ENCODE measurements around the gene AHRR. TPM values are rescaled to one million over a fixed set of nuclear protein-coding genes. Genes with fewer than 3 reads are reported as not detected.

Gene AHRR
- total and polyA plus RNA-seq, 9 of the 15 experiments (the other 6 are each of a cell fraction or from before 2014, with no cell fraction given): 0.06 to 1.6 (median 0.75) TPM; not detected in 1

- ChIA-PET POLR2A (interaction anchor here (0.6 to 0.7 kb wide), 2 partner anchors 16 to 151 kb away, joined by 3 read pairs; no protein-coding TSS in a partner anchor), CTCF (ENCODE audit: low intra/inter-chr PET ratio) (interaction anchor here (0.6 kb wide), 1 partner anchor 792 kb away, joined by 6 read pairs; no protein-coding TSS in a partner anchor)
- H3K27me3 ChIP-seq (ENCODE audit: control insufficient read depth in 2 of 2, insufficient read depth in 2 of 2, low read length in 2 of 2): peaks cover 4 to 26% of the 10 kb centered on the region in 2 experiments; a peak in 4 of 5 replicates
- no peak overlapping the region for H3K27ac ChIP-seq (ENCODE audit: extremely low read depth, low read depth, low read length)
- intact Hi-C loops (cut with micrococcal nuclease): no loop called here
- no peak for DNase-seq (ENCODE audit: extremely low read depth in 1 of 4, low spot score in 3 of 4)
- no peak for ATAC-seq
- in situ Hi-C loops (cut with MboI): no loop called here
- H3K9ac ChIP-seq (ENCODE audit: insufficient read depth in 1 of 2, low read depth in 2 of 2, low read length in 2 of 2): 0 out of 4 replicates have a peak overlapping the region, but pooled peaks of 1 of the 2 experiments have one; percentile 27
- no peak for FAIRE-seq
- no peak overlapping the region for H3K4me3 ChIP-seq
- H3K36me3 ChIP-seq (ENCODE audit: control insufficient read depth, insufficient read depth, low read length): no peaks in the 10 kb centered on the region
- H4K20me1 ChIP-seq (replicated peaks; ENCODE audit: control insufficient read depth, insufficient read depth, low read length): no peaks in the 10 kb centered on the region
- H3K9me3 ChIP-seq (replicated peaks; ENCODE audit: control insufficient read depth, insufficient read depth, low read depth, low read length): no peaks in the 10 kb centered on the region
- no peak overlapping the region for H2AFZ ChIP-seq (ENCODE audit: low read depth, low read length)
- WGBS (ENCODE audit: insufficient coverage, low coverage, missing lambda C conversion rate): 45% methylated on average over 14 of the region's 14 CpGs
- TF ChIP-seq ZNF584 (CRISPR knock-in tag; IDR thresholded peaks at IDR 0.05; ENCODE audit: low read depth): no peak
- TF ChIP-seq ZMIZ1 (IDR thresholded peaks at IDR 0.05; ENCODE audit: low read depth in 2 of 2, low read length in 2 of 2): no peak
- no peak for TF ChIP-seq NKRF (IDR thresholded peaks at IDR 0.05; ENCODE audit: borderline replicate concordance)
- no peak for TF ChIP-seq KAT2B (IDR thresholded peaks at IDR 0.05; ENCODE audit: low read depth, low read length)
- no peak for TF ChIP-seq HDAC6 (IDR thresholded peaks at IDR 0.05; ENCODE audit: low read depth, low read length)
- no peak for TF ChIP-seq ZBED1 (IDR thresholded peaks at IDR 0.05)
- no peak for TF ChIP-seq RBM17 (IDR thresholded peaks at IDR 0.05; ENCODE audit: borderline replicate concordance, low read depth, low read length)
- TF ChIP-seq U2AF1 (optimal IDR thresholded peaks at IDR 0.05; ENCODE audit: low read depth, low read length): no peak
- TF ChIP-seq ZBTB9 (CRISPR knock-in tag; IDR thresholded peaks at IDR 0.05): no peak
- no peak for TF ChIP-seq SRSF7 (optimal IDR thresholded peaks at IDR 0.05; ENCODE audit: low read depth, low read length)
- TF ChIP-seq SMARCA5 (IDR thresholded peaks at IDR 0.05): no peak
- TF ChIP-seq MCM3 (IDR thresholded peaks at IDR 0.05): no peak
- TF ChIP-seq NCOA4 (IDR thresholded peaks at IDR 0.05; ENCODE audit: partially characterized antibody): no peak
- no peaks in the 10 kb centered on the region for H3K9me1 ChIP-seq (ENCODE audit: control insufficient read depth, insufficient read depth, low read length)
- H3K4me1 ChIP-seq (replicated peaks in 1 of 2; ENCODE audit: control insufficient read depth in 2 of 2, insufficient read depth in 2 of 2, low read length in 2 of 2): peaks cover 14 to 47% of the 10 kb centered on the region in 2 experiments
- no peaks in the 10 kb centered on the region for H3K79me2 ChIP-seq (ENCODE audit: control insufficient read depth, insufficient read depth, low read length)
- no peak overlapping the region for H3K4me2 ChIP-seq (ENCODE audit: insufficient read depth, low read length)
- BruUV-seq (replicated peaks): no TSS peak
Measured at GRCh38 chr5:417301-418161, 96.0 kb downstream of the AHRR start.
